ENCODE data around the gene HBB. TPM values are rescaled to one million over a fixed set of nuclear protein-coding genes. Genes with fewer than 3 reads are reported as not detected.
A peak's percentile ranks its signal among the peaks of the same experiment; 100 is the strongest.

HBB gene
- total RNA-seq, 2 donors from 2014 or later = 1,514 to 1,650 TPM

GRCh38 chr11:5204787-5205186 is 22.1 kb downstream of the HBB start:
- DNase-seq (ENCODE audit: low spot score) = no peak
- Histone ChIP-seq H3K9me3 (no peaks in the 10 kb centered on the region), H3K27ac (no peak overlapping the region), H3K4me1 (no peaks in the 10 kb centered on the region), H3K4me3 (no peak overlapping the region), H3K27me3 (no peaks in the 10 kb centered on the region), H3K36me3 (no peaks in the 10 kb centered on the region)
- peak in 1 of 2 donors; percentile 55 for TF ChIP-seq CTCF (IDR thresholded peaks at IDR 0.05)

- no peaks in the 10 kb centered on the region for H3K4me1 ChIP-seq
- no peaks in the 10 kb centered on the region for H3K36me3 ChIP-seq
- no peak overlapping the region for H3K4me3 ChIP-seq
- H3K27ac ChIP-seq = no peak overlapping the region
- DNase-seq (ENCODE audit: low spot score) = no peak
- H3K9me3 ChIP-seq = no peaks in the 10 kb centered on the region
- TF ChIP-seq CTCF (IDR thresholded peaks at IDR 0.05) = no peak
- H3K27me3 ChIP-seq = no peaks in the 10 kb centered on the region
Observed at GRCh38 chr11:5203366-5203765, 23.5 kb downstream of the HBB start.

GRCh38 chr11:5200582-5200981 is 26.3 kb downstream of the HBB start, which contains the start of gene OR51V1:
Gene OR51V1 (minus strand): TSS chr11:5200682. CDS start chr11:5200682, 0 bp downstream.
- Histone ChIP-seq H3K27ac (no peak within 1 kb of the TSS), H3K36me3 (no peaks in the 10 kb centered on the region), H3K4me1 (no peaks in the 10 kb centered on the region), H3K4me3 (no peak within 1 kb of the TSS), H3K9me3 (no peaks in the 10 kb centered on the region), H3K27me3 (no peaks in the 10 kb centered on the region)
- no peak for TF ChIP-seq CTCF (IDR thresholded peaks at IDR 0.05)
- no peak for DNase-seq (ENCODE audit: low spot score)

- TF ChIP-seq CTCF (IDR thresholded peaks at IDR 0.05) = no peak
- H3K9me3 ChIP-seq = no peaks in the 10 kb centered on the region
- no peak overlapping the region for H3K27ac ChIP-seq
- no peak for DNase-seq (ENCODE audit: low spot score)
- H3K27me3 ChIP-seq = no peaks in the 10 kb centered on the region
- no peaks in the 10 kb centered on the region for H3K4me1 ChIP-seq
- H3K36me3 ChIP-seq = no peaks in the 10 kb centered on the region
- H3K4me3 ChIP-seq = no peak overlapping the region
Observed at GRCh38 chr11:5198285-5198684, 28.6 kb downstream of the HBB start.

- no peak overlapping the region for H3K27ac ChIP-seq
- peaks cover 0 to 3% of the 10 kb centered on the region in 2 donors for H3K9me3 ChIP-seq
- H3K27me3 ChIP-seq = no peaks in the 10 kb centered on the region
- TF ChIP-seq CTCF (IDR thresholded peaks at IDR 0.05) = no peak
- no peak for DNase-seq (ENCODE audit: low spot score)
- no peaks in the 10 kb centered on the region for H3K36me3 ChIP-seq
- no peak overlapping the region for H3K4me3 ChIP-seq
- no peaks in the 10 kb centered on the region for H3K4me1 ChIP-seq
Observed at GRCh38 chr11:5197536-5197935, 29.3 kb downstream of the HBB start.

GRCh38 chr11:5196731-5197130 is 30.1 kb downstream of the HBB start:
- H3K36me3 ChIP-seq = no peaks in the 10 kb centered on the region
- no peak for DNase-seq (ENCODE audit: low spot score)
- no peaks in the 10 kb centered on the region for H3K27me3 ChIP-seq
- H3K27ac ChIP-seq = no peak overlapping the region
- H3K4me1 ChIP-seq = no peaks in the 10 kb centered on the region
- no peak for TF ChIP-seq CTCF (IDR thresholded peaks at IDR 0.05)
- H3K9me3 ChIP-seq = peaks cover 0 to 3% of the 10 kb centered on the region in 2 donors
- no peak overlapping the region for H3K4me3 ChIP-seq
